ENCODE measurements around the gene PLAC1. TPM values are rescaled to one million over a fixed set of nuclear protein-coding genes. Genes with fewer than 3 reads are reported as not detected.

PLAC1 gene
- polyA plus RNA-seq, 1 donor from 2014 or later, result not detected

DNA sequence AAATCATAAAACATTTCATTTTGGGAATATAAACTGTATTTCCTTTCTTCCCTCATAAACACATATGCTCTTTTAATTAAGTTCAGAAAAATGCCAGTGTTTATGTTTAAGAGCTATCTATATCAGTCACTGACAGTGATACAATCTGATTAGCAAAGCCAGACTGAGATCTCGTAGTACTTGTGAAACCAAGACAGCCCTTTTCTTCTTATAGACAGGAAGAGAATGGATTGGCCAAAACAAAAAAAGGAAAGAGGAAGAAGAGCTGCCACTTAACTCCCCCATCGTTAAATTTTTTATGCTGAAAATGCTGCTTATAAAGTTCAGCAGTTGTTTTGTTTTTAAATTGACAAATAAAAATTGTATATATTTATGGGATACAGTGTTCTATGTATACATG, 87.4 kb downstream of the PLAC1 start:
- Histone ChIP-seq H4K20me1 (ENCODE audit: insufficient read depth) (no peaks in the 10 kb centered on the region), H3K27ac (ENCODE audit: low read length) (no peak overlapping the region), H3K36me3 (ENCODE audit: insufficient read depth, low read length) (no peaks in the 10 kb centered on the region), H3K9ac (ENCODE audit: low read length) (no peak overlapping the region), H3K4me2 (ENCODE audit: low read length) (no peak overlapping the region), H3K4me3 (ENCODE audit: low read length) (no peak overlapping the region), H3K9me3 (ENCODE audit: low read length) (no peaks in the 10 kb centered on the region), H3F3A (ENCODE audit: insufficient read depth, low read length, poor library complexity, severe bottlenecking) (no peaks in the 10 kb centered on the region), H3K9me2 (ENCODE audit: insufficient read depth, low read length) (no peaks in the 10 kb centered on the region), H3K79me2 (replicated peaks; ENCODE audit: insufficient read depth, low read length) (no peaks in the 10 kb centered on the region), H2AFZ (ENCODE audit: low read depth, low read length) (no peak overlapping the region), H3K27me3 (ENCODE audit: insufficient read depth, low read depth, low read length) (no peaks in the 10 kb centered on the region)
- TF ChIP-seq SMC3 (conservative IDR thresholded peaks at IDR 0.05; ENCODE audit: poor library complexity), result no peak

DNA sequence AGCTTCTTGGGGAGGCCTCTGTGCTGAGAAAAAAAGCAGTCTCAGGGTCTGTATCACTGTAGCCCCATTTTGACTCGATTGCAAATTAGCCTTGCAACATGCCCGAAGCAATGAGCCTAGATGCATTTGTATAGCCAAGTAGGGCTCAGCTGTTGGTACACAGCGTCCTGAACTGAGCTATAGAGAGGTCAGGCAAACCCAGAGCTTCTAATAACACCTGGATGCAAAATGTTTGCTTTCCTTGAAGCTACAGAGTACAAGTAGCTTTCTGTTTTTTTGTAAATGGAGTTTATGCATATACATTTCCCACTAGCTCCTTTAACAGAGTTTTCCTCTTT, 87.8 kb downstream of the PLAC1 start:
- Histone ChIP-seq H3F3A (ENCODE audit: insufficient read depth, low read length, poor library complexity, severe bottlenecking) (no peaks in the 10 kb centered on the region), H3K4me2 (ENCODE audit: low read length) (no peak overlapping the region), H3K9ac (ENCODE audit: low read length) (no peak overlapping the region), H3K27ac (ENCODE audit: low read length) (no peak overlapping the region), H3K4me3 (ENCODE audit: low read length) (no peak overlapping the region), H3K27me3 (ENCODE audit: insufficient read depth, low read depth, low read length) (no peaks in the 10 kb centered on the region), H3K9me3 (ENCODE audit: low read length) (no peaks in the 10 kb centered on the region), H4K20me1 (ENCODE audit: insufficient read depth) (no peaks in the 10 kb centered on the region), H3K36me3 (ENCODE audit: insufficient read depth, low read length) (no peaks in the 10 kb centered on the region), H2AFZ (ENCODE audit: low read depth, low read length) (no peak overlapping the region), H3K9me2 (ENCODE audit: insufficient read depth, low read length) (no peaks in the 10 kb centered on the region), H3K79me2 (replicated peaks; ENCODE audit: insufficient read depth, low read length) (no peaks in the 10 kb centered on the region)
- TF ChIP-seq TAF1 (IDR thresholded peaks at IDR 0.05; ENCODE audit: low read depth) (no peak), EZH2 (IDR thresholded peaks at IDR 0.05; ENCODE audit: borderline replicate concordance, insufficient read depth, low read length, poor library complexity, severe bottlenecking) (no peak), POLR2AphosphoS5 (IDR thresholded peaks at IDR 0.05) (no peak), EP300 (conservative IDR thresholded peaks at IDR 0.05; ENCODE audit: poor library complexity, severe bottlenecking) (no peak), MXI1 (conservative IDR thresholded peaks at IDR 0.05; ENCODE audit: poor library complexity, severe bottlenecking) (no peak), SMC3 (conservative IDR thresholded peaks at IDR 0.05; ENCODE audit: poor library complexity) (no peak), RAD21 (conservative IDR thresholded peaks at IDR 0.05) (no peak)
- TF ChIP-seq, protein P1, sequence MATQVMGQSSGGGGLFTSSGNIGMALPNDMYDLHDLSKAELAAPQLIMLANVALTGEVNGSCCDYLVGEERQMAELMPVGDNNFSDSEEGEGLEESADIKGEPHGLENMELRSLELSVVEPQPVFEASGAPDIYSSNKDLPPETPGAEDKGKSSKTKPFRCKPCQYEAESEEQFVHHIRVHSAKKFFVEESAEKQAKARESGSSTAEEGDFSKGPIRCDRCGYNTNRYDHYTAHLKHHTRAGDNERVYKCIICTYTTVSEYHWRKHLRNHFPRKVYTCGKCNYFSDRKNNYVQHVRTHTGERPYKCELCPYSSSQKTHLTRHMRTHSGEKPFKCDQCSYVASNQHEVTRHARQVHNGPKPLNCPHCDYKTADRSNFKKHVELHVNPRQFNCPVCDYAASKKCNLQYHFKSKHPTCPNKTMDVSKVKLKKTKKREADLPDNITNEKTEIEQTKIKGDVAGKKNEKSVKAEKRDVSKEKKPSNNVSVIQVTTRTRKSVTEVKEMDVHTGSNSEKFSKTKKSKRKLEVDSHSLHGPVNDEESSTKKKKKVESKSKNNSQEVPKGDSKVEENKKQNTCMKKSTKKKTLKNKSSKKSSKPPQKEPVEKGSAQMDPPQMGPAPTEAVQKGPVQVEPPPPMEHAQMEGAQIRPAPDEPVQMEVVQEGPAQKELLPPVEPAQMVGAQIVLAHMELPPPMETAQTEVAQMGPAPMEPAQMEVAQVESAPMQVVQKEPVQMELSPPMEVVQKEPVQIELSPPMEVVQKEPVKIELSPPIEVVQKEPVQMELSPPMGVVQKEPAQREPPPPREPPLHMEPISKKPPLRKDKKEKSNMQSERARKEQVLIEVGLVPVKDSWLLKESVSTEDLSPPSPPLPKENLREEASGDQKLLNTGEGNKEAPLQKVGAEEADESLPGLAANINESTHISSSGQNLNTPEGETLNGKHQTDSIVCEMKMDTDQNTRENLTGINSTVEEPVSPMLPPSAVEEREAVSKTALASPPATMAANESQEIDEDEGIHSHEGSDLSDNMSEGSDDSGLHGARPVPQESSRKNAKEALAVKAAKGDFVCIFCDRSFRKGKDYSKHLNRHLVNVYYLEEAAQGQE (IDR thresholded peaks at IDR 0.05; ENCODE audit: borderline replicate concordance), result no peak
- TF ChIP-seq, protein P2, sequence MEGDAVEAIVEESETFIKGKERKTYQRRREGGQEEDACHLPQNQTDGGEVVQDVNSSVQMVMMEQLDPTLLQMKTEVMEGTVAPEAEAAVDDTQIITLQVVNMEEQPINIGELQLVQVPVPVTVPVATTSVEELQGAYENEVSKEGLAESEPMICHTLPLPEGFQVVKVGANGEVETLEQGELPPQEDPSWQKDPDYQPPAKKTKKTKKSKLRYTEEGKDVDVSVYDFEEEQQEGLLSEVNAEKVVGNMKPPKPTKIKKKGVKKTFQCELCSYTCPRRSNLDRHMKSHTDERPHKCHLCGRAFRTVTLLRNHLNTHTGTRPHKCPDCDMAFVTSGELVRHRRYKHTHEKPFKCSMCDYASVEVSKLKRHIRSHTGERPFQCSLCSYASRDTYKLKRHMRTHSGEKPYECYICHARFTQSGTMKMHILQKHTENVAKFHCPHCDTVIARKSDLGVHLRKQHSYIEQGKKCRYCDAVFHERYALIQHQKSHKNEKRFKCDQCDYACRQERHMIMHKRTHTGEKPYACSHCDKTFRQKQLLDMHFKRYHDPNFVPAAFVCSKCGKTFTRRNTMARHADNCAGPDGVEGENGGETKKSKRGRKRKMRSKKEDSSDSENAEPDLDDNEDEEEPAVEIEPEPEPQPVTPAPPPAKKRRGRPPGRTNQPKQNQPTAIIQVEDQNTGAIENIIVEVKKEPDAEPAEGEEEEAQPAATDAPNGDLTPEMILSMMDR (IDR thresholded peaks at IDR 0.05; ENCODE audit: poor library complexity, severe bottlenecking), result no peak

DNA sequence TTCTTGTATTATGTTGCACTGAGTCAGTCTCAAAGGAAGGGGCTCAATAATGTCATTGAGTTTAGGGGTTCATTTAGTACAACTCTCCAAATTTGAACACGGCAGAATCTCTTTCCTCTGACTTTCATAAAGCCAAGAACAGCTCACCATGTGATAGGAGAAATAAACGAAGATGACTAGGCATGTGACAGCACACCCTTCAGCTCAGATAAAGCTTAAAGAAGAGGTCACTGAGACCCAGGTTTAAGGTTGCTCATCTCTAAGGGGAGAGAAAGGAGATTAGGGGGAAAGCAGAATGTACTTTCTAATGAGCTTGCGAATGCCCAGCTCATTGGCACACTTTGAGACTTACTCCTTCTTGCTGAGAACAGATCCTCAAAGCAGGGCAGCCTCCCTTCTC, 89.0 kb downstream of the PLAC1 start:
- no peaks in the 10 kb centered on the region for H3K79me2 ChIP-seq (replicated peaks; ENCODE audit: insufficient read depth, low read length)
- H3K9me3 ChIP-seq (ENCODE audit: low read length), result no peaks in the 10 kb centered on the region
- no peaks in the 10 kb centered on the region for H3K36me3 ChIP-seq (ENCODE audit: insufficient read depth, low read length)
- no peak overlapping the region for H3K4me3 ChIP-seq (ENCODE audit: low read length)
- H2AFZ ChIP-seq (ENCODE audit: low read depth, low read length), result no peak overlapping the region
- TF ChIP-seq, protein P1 (IDR thresholded peaks at IDR 0.05; ENCODE audit: borderline replicate concordance), result no peak
- no peak for TF ChIP-seq TAF1 (IDR thresholded peaks at IDR 0.05; ENCODE audit: low read depth)
- no peak for TF ChIP-seq MXI1 (conservative IDR thresholded peaks at IDR 0.05; ENCODE audit: poor library complexity, severe bottlenecking)
- no peak for TF ChIP-seq EZH2 (IDR thresholded peaks at IDR 0.05; ENCODE audit: borderline replicate concordance, insufficient read depth, low read length, poor library complexity, severe bottlenecking)
- TF ChIP-seq SMC3 (conservative IDR thresholded peaks at IDR 0.05; ENCODE audit: poor library complexity), result no peak
- TF ChIP-seq, protein P2 (IDR thresholded peaks at IDR 0.05; ENCODE audit: poor library complexity, severe bottlenecking), result no peak
- no peak for TF ChIP-seq EP300 (conservative IDR thresholded peaks at IDR 0.05; ENCODE audit: poor library complexity, severe bottlenecking)
- TF ChIP-seq RAD21 (conservative IDR thresholded peaks at IDR 0.05), result no peak
- no peak for TF ChIP-seq POLR2AphosphoS5 (IDR thresholded peaks at IDR 0.05)
- no peaks in the 10 kb centered on the region for H3K9me2 ChIP-seq (ENCODE audit: insufficient read depth, low read length)
- no peak overlapping the region for H3K9ac ChIP-seq (ENCODE audit: low read length)
- no peaks in the 10 kb centered on the region for H3F3A ChIP-seq (ENCODE audit: insufficient read depth, low read length, poor library complexity, severe bottlenecking)
- no peak overlapping the region for H3K27ac ChIP-seq (ENCODE audit: low read length)
- H3K27me3 ChIP-seq (ENCODE audit: insufficient read depth, low read depth, low read length), result no peaks in the 10 kb centered on the region
- H3K4me2 ChIP-seq (ENCODE audit: low read length), result no peak overlapping the region
- H4K20me1 ChIP-seq (ENCODE audit: insufficient read depth), result no peaks in the 10 kb centered on the region
